B cell (primary cell): ENCODE data around the gene LMLN. TPM values are rescaled to one million over a fixed set of nuclear protein-coding genes. Genes with fewer than 3 reads are reported as not detected.

Experiments
- ATAC-seq: fragments of 200-7000 bp; cut with Tn5 transposase; one replicate; pipeline ENCODE4 v1.10.0; 2021; ENCODE audit warnings: low read depth, mild to moderate bottlenecking, moderate number of reproducible peaks, moderate library complexity
- CTCF ChIA-PET: fragments of 350-600 bp; sonication (Branson Sonifier 250); formaldehyde crosslinking; loops from one replicate; lab custom pipeline; 2021; ENCODE audit warnings: antibody characterized with exemption, inconsistent platforms; lab: Charles Lee
- POLR2A ChIA-PET: fragments of 350-600 bp; sonication (Branson Sonifier 250); formaldehyde crosslinking; loops from one replicate; lab custom pipeline; 2021; ENCODE audit warnings: antibody characterized with exemption; lab: Charles Lee
- DNase-seq: peaks from one replicate; pipeline ENCODE4 v3.0.0; 2013
- H2AFZ ChIP-seq: 2 replicates; pipeline ENCODE4 v1.6.1; 2012; ENCODE audit warnings: mild to moderate bottlenecking, low read depth, low read length; ENCODE audit not compliant: insufficient read depth, poor library complexity, severe bottlenecking
- H3K27ac ChIP-seq, 2 donors: 1 replicate in 1 of 2; 2 replicates in 1 of 2; pipeline ENCODE4 v1.5.1; 2012 to 2013; ENCODE audit warnings: low read length in 2 of 2, mild to moderate bottlenecking in 2 of 2, moderate library complexity in 1 of 2
- H3K27me3 ChIP-seq, 4 experiments: fragments of 200-600 bp in 1 of 4; sonication (generic) in 1 of 4; replicated peaks in 1 of 4; 1 replicate in 2 of 4; 2 replicates in 2 of 4; pipeline versions ENCODE4 v1.6.1 to v1.7.0; 2013 to 2016; ENCODE audit warnings: low read length in 3 of 4, mild to moderate bottlenecking in 2 of 4, mixed read lengths in 1 of 4, moderate library complexity in 1 of 4; ENCODE audit not compliant: insufficient read depth in 4 of 4, control insufficient read depth in 3 of 4; ENCODE audit errors: control extremely low read depth in 1 of 4
- H3K36me3 ChIP-seq, 2 experiments: replicated peaks in 1 of 2; 1 replicate in 1 of 2; 2 replicates in 1 of 2; pipeline versions ENCODE4 v1.6.1 to v1.7.1; 2013; ENCODE audit warnings: low read length in 1 of 2; ENCODE audit not compliant: insufficient read depth in 2 of 2, control insufficient read depth in 1 of 2; ENCODE audit errors: control extremely low read depth in 1 of 2, extremely low read depth in 1 of 2
- H3K4me1 ChIP-seq, 2 donors: fragments of 200-600 bp in 1 of 2; sonication (generic) in 1 of 2; 1 replicate in 1 of 2; 2 replicates in 1 of 2; pipeline versions ENCODE4 v1.5.1 to v1.6.1; 2013 to 2017; ENCODE audit warnings: low read length in 2 of 2; ENCODE audit not compliant: control insufficient read depth in 2 of 2, insufficient read depth in 2 of 2
- H3K4me2 ChIP-seq: replicated peaks from 2 replicates; pipeline ENCODE3; 2012; ENCODE audit warnings: mild to moderate bottlenecking, low read depth, low read length; ENCODE audit not compliant: poor library complexity, severe bottlenecking
- H3K4me3 ChIP-seq, 5 experiments: fragments of 200-600 bp in 1 of 5; sonication (generic) in 1 of 5; 1 replicate in 3 of 5; 2 replicates in 2 of 5; pipeline versions ENCODE4 v1.5.1 to v1.7.0; 2011 to 2016; ENCODE audit warnings: low read length in 4 of 5, mild to moderate bottlenecking in 4 of 5, low read depth in 2 of 5, control low read depth in 1 of 5, moderate library complexity in 1 of 5; ENCODE audit not compliant: insufficient read depth in 1 of 5; ENCODE audit errors: control extremely low read depth in 1 of 5, extremely low read depth in 1 of 5
- H3K79me2 ChIP-seq: fragments of 200-600 bp; sonication (generic); one replicate; pipeline ENCODE4 v1.6.0; 2016; ENCODE audit warnings: low read length; ENCODE audit not compliant: control insufficient read depth, insufficient read depth
- H3K9ac ChIP-seq: fragments of 200-600 bp; sonication (generic); 2 replicates; pipeline ENCODE4 v1.6.1; 2017; ENCODE audit warnings: mild to moderate bottlenecking, low read length, moderate library complexity
- H3K9me3 ChIP-seq, 3 donors: one replicate each; pipeline versions ENCODE4 v1.6.1 to v1.7.1; 2013; ENCODE audit warnings: low read length in 2 of 3; ENCODE audit not compliant: control insufficient read depth in 2 of 3, insufficient read depth in 1 of 3; ENCODE audit errors: control extremely low read depth in 1 of 3
- H4K20me1 ChIP-seq: 2 replicates; pipeline ENCODE4 v1.6.0; 2012; ENCODE audit warnings: mild to moderate bottlenecking, low read length; ENCODE audit not compliant: insufficient read depth, control insufficient read depth, poor library complexity, severe bottlenecking
- H3K27ac Mint-ChIP-seq: one replicate; pipeline ENCODE4 v1.8.0; 2021; ENCODE audit warnings: mixed read lengths
- H3K27me3 Mint-ChIP-seq: one replicate; pipeline ENCODE4 v1.8.0; 2021; ENCODE audit warnings: mixed read lengths
- H3K4me1 Mint-ChIP-seq: one replicate; pipeline ENCODE4 v1.8.0; 2021; ENCODE audit warnings: mixed read lengths
- H3K4me3 Mint-ChIP-seq: one replicate; pipeline ENCODE4 v1.8.0; 2021; ENCODE audit warnings: mixed read lengths
- H3K9me3 Mint-ChIP-seq: one replicate; pipeline ENCODE4 v1.8.0; 2022; ENCODE audit warnings: mixed read lengths; ENCODE audit not compliant: insufficient read depth
- CTCF ChIP-seq: fragments of 200-600 bp; IDR thresholded peaks from one replicate; pipeline ENCODE4 v1.8.0; 2022; ENCODE audit warnings: antibody characterized with exemption, mild to moderate bottlenecking
- EZH2 ChIP-seq: IDR thresholded peaks from 2 replicates; pipeline ENCODE4 v1.6.1; 2012; ENCODE audit warnings: borderline replicate concordance, low read depth, mild to moderate bottlenecking, moderate library complexity, low read length; ENCODE audit not compliant: insufficient read depth, poor library complexity, severe bottlenecking
- WGBS: methylation state at CpG from one replicate; pipeline ENCODE4 v1.1.5; 2013; ENCODE audit warnings: missing lambda C conversion rate; ENCODE audit not compliant: insufficient coverage; 5-methylcytosine and 5-hydroxymethylcytosine counted together
- intact Hi-C: fragments of 100-400 bp; cut with micrococcal nuclease; formaldehyde crosslinking; loops from one replicate; pipeline ENCODE4 v1.10.0; 2022
- polyA plus RNA-seq: library from polyadenylated mRNA; depleted of rRNA; stranded (reverse); fragments of >200 nt; gene quantifications from 2 replicates; pipeline ENCODE4 v1.2.3, GENCODE V29; 2012
- total RNA-seq, 2 donors: library from RNA; stranded (reverse); fragments of 120-200 nt in 1 of 2; gene quantifications; 1 replicate in 1 of 2; 2 replicates in 1 of 2; pipeline versions ENCODE4 v1.2.3 to v1.2.4, GENCODE V29; 2013 to 2022

LMLN gene
- total and polyA plus RNA-seq, 2 donors (not counting 1 experiment from before 2014, with no cell fraction given), result 1.4 to 6.7 TPM

- no peaks in the 10 kb centered on the region for H3K9me3 ChIP-seq
- H3K4me1 ChIP-seq, result peaks cover 8 to 9% of the 10 kb centered on the region in 2 donors
- H4K20me1 ChIP-seq, result no peaks in the 10 kb centered on the region
- ChIA-PET POLR2A (no interaction called here), CTCF (interaction anchor here (1.2 kb wide), 1 partner anchor 9 kb away, joined by 5 read pairs; no protein-coding TSS in a partner anchor)
- H3K9me3 Mint-ChIP-seq, result no peaks in the 10 kb centered on the region
- H3K27ac Mint-ChIP-seq, result no peak overlapping the region
- H3K4me2 ChIP-seq, result no peak overlapping the region
- no peak overlapping the region for H2AFZ ChIP-seq
- TF ChIP-seq CTCF, result no peak
- no peak for TF ChIP-seq EZH2
- peaks cover 15% of the 10 kb centered on the region for H3K4me1 Mint-ChIP-seq
- no peaks in the 10 kb centered on the region for H3K36me3 ChIP-seq
- no CpG with 5 or more reads among the region's 1 CpG for WGBS
- DNase-seq (no peak), ATAC-seq (no peak)
- no peak overlapping the region for H3K27ac ChIP-seq
- H3K4me3 Mint-ChIP-seq, result no peak overlapping the region
- H3K9ac ChIP-seq, result no peak overlapping the region
- H3K27me3 ChIP-seq, result no peaks in the 10 kb centered on the region
- H3K27me3 Mint-ChIP-seq, result peaks cover 6% of the 10 kb centered on the region
- no peaks in the 10 kb centered on the region for H3K79me2 ChIP-seq
- no peak overlapping the region for H3K4me3 ChIP-seq
- intact Hi-C loops, result no loop called here
Measured at GRCh38 chr3:198061119-198062067, 101.4 kb downstream of the LMLN start.

GRCh38 chr3:198062068-198062465 is 102.0 kb downstream of the LMLN start:
- Histone ChIP-seq H3K27ac (no peak overlapping the region), H3K4me2 (no peak overlapping the region), H3K27me3 (no peaks in the 10 kb centered on the region), H3K79me2 (no peaks in the 10 kb centered on the region), H3K36me3 (no peaks in the 10 kb centered on the region), H3K4me1 (peaks cover 15 to 16% of the 10 kb centered on the region in 2 donors), H3K9ac (no peak overlapping the region), H3K4me3 (no peak overlapping the region), H4K20me1 (no peaks in the 10 kb centered on the region), H2AFZ (no peak overlapping the region), H3K9me3 (no peaks in the 10 kb centered on the region)
- DNase-seq (no peak), ATAC-seq (no peak)
- no peak for TF ChIP-seq CTCF
- TF ChIP-seq EZH2, result no peak
- no peak overlapping the region for H3K4me3 Mint-ChIP-seq
- H3K4me1 Mint-ChIP-seq, result peaks cover 20% of the 10 kb centered on the region
- POLR2A ChIA-PET, result no interaction called here
- no peaks in the 10 kb centered on the region for H3K9me3 Mint-ChIP-seq
- 75% methylated on average over 1 of the region's 1 CpG for WGBS
- peaks cover 6% of the 10 kb centered on the region for H3K27me3 Mint-ChIP-seq
- H3K27ac Mint-ChIP-seq, result no peak overlapping the region
- intact Hi-C loops, result no loop called here
- CTCF ChIA-PET, result interaction anchor here (1.2 kb wide), 1 partner anchor 10 kb away, joined by 5 read pairs; no protein-coding TSS in a partner anchor
